Measurements from ENCODE around the gene TBL2.

DNA sequence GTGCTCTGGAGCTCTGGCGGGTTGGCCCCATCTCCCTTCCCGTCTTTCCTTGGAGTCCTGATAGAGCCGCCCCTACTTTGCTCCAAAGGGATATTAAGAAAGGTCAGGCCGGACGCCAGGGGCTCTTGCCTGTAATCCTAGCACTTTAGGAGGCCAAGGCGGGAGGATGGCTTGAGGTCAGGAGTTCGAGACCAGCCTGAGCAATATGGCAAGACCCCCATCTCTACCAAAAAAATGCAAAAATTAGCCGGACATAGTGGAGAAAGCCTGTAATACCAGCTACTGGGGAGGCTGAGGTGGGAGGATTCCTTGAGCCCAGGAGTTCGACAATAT lies 46.3 kb upstream of the TBL2 start:
- TF ChIP-seq, protein P1, sequence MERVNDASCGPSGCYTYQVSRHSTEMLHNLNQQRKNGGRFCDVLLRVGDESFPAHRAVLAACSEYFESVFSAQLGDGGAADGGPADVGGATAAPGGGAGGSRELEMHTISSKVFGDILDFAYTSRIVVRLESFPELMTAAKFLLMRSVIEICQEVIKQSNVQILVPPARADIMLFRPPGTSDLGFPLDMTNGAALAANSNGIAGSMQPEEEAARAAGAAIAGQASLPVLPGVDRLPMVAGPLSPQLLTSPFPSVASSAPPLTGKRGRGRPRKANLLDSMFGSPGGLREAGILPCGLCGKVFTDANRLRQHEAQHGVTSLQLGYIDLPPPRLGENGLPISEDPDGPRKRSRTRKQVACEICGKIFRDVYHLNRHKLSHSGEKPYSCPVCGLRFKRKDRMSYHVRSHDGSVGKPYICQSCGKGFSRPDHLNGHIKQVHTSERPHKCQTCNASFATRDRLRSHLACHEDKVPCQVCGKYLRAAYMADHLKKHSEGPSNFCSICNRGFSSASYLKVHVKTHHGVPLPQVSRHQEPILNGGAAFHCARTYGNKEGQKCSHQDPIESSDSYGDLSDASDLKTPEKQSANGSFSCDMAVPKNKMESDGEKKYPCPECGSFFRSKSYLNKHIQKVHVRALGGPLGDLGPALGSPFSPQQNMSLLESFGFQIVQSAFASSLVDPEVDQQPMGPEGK (CRISPR knock-in tag; IDR thresholded peaks at IDR 0.05; ENCODE audit: borderline replicate concordance) = no peak
- TF ChIP-seq GLIS3 (CRISPR knock-in tag; IDR thresholded peaks at IDR 0.05) (no peak), ZFP3 (CRISPR knock-in tag; IDR thresholded peaks at IDR 0.05) (no peak), TCF4 (CRISPR knock-in tag; IDR thresholded peaks at IDR 0.05; ENCODE audit: borderline replicate concordance) (no peak), SNAI2 (CRISPR knock-in tag; IDR thresholded peaks at IDR 0.05) (no peak), ZNF565 (CRISPR knock-in tag; conservative IDR thresholded peaks at IDR 0.05; ENCODE audit: low read depth) (no peak), ZC3H10 (CRISPR knock-in tag; IDR thresholded peaks at IDR 0.05) (no peak), ZNF70 (CRISPR knock-in tag; IDR thresholded peaks at IDR 0.05) (no peak), PPARA (CRISPR knock-in tag; IDR thresholded peaks at IDR 0.05; ENCODE audit: borderline replicate concordance) (no peak), ZFP30 (CRISPR knock-in tag; IDR thresholded peaks at IDR 0.05) (no peak), RARB (CRISPR knock-in tag; IDR thresholded peaks at IDR 0.05) (no peak)
- TF ChIP-seq, protein P2, sequence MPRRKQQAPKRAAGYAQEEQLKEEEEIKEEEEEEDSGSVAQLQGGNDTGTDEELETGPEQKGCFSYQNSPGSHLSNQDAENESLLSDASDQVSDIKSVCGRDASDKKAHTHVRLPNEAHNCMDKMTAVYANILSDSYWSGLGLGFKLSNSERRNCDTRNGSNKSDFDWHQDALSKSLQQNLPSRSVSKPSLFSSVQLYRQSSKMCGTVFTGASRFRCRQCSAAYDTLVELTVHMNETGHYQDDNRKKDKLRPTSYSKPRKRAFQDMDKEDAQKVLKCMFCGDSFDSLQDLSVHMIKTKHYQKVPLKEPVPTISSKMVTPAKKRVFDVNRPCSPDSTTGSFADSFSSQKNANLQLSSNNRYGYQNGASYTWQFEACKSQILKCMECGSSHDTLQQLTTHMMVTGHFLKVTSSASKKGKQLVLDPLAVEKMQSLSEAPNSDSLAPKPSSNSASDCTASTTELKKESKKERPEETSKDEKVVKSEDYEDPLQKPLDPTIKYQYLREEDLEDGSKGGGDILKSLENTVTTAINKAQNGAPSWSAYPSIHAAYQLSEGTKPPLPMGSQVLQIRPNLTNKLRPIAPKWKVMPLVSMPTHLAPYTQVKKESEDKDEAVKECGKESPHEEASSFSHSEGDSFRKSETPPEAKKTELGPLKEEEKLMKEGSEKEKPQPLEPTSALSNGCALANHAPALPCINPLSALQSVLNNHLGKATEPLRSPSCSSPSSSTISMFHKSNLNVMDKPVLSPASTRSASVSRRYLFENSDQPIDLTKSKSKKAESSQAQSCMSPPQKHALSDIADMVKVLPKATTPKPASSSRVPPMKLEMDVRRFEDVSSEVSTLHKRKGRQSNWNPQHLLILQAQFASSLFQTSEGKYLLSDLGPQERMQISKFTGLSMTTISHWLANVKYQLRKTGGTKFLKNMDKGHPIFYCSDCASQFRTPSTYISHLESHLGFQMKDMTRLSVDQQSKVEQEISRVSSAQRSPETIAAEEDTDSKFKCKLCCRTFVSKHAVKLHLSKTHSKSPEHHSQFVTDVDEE (CRISPR knock-in tag; IDR thresholded peaks at IDR 0.05) = no peak
- TF ChIP-seq, protein P3, sequence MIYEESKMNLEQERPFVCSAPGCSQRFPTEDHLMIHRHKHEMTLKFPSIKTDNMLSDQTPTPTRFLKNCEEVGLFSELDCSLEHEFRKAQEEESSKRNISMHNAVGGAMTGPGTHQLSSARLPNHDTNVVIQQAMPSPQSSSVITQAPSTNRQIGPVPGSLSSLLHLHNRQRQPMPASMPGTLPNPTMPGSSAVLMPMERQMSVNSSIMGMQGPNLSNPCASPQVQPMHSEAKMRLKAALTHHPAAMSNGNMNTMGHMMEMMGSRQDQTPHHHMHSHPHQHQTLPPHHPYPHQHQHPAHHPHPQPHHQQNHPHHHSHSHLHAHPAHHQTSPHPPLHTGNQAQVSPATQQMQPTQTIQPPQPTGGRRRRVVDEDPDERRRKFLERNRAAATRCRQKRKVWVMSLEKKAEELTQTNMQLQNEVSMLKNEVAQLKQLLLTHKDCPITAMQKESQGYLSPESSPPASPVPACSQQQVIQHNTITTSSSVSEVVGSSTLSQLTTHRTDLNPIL (CRISPR knock-in tag; IDR thresholded peaks at IDR 0.05; ENCODE audit: low read depth) = no peak
- TF ChIP-seq, protein P4, sequence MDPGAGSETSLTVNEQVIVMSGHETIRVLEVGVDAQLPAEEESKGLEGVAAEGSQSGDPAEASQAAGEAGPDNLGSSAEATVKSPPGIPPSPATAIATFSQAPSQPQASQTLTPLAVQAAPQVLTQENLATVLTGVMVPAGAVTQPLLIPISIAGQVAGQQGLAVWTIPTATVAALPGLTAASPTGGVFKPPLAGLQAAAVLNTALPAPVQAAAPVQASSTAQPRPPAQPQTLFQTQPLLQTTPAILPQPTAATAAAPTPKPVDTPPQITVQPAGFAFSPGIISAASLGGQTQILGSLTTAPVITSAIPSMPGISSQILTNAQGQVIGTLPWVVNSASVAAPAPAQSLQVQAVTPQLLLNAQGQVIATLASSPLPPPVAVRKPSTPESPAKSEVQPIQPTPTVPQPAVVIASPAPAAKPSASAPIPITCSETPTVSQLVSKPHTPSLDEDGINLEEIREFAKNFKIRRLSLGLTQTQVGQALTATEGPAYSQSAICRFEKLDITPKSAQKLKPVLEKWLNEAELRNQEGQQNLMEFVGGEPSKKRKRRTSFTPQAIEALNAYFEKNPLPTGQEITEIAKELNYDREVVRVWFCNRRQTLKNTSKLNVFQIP (CRISPR knock-in tag; IDR thresholded peaks at IDR 0.05; ENCODE audit: borderline replicate concordance, low read depth) = no peak
